H1 (cell line): ENCODE measurements around the gene MXD3.

Experiments used
- BRCA1 ChIP-seq: IDR thresholded peaks from 2 replicates; pipeline ENCODE4 v1.6.1; 2012; ENCODE audit warnings: low read depth, low read length, improper control_type of control experiment
- CHD2 ChIP-seq: IDR thresholded peaks from 2 replicates; pipeline ENCODE4 v1.6.1; 2012; ENCODE audit warnings: low read length, improper control_type of control experiment
- CTCF ChIP-seq, 3 experiments: IDR thresholded peaks; 1 replicate in 2 of 3; 2 replicates in 1 of 3; pipeline versions ENCODE4 v1.5.1 to v1.6.1; 2011; ENCODE audit warnings: low read length in 3 of 3, mild to moderate bottlenecking in 3 of 3, inconsistent platforms in 2 of 3, low read depth in 1 of 3, moderate library complexity in 1 of 3; ENCODE audit not compliant: insufficient read depth in 1 of 3; ENCODE audit errors: control extremely low read depth in 1 of 3
- EP300 ChIP-seq, 2 experiments: IDR thresholded peaks; 1 replicate in 1 of 2; 2 replicates in 1 of 2; pipeline ENCODE4 v1.6.1; 2011 to 2012; ENCODE audit warnings: low read depth in 2 of 2, low read length in 2 of 2, mild to moderate bottlenecking in 2 of 2, borderline replicate concordance in 1 of 2, inconsistent platforms in 1 of 2, moderate library complexity in 1 of 2
- GABPA ChIP-seq: IDR thresholded peaks from 2 replicates; pipeline ENCODE4 v1.6.1; 2011; ENCODE audit warnings: mild to moderate bottlenecking, low read length, moderate library complexity, borderline replicate concordance; ENCODE audit not compliant: insufficient read depth
- KDM1A ChIP-seq: fragments of 200-600, 300-600 bp; sonication (generic); IDR thresholded peaks from 2 replicates; pipeline ENCODE4 v1.7.1; 2016; ENCODE audit warnings: mild to moderate bottlenecking, low read length, borderline replicate concordance
- MAX ChIP-seq: IDR thresholded peaks from 2 replicates; pipeline ENCODE4 v1.6.1; 2012; ENCODE audit warnings: inconsistent platforms
- POLR2A ChIP-seq, 2 experiments: IDR thresholded peaks; 1 replicate in 1 of 2; 2 replicates in 1 of 2; pipeline ENCODE4 v1.6.1; 2011; ENCODE audit warnings: low read depth in 2 of 2, low read length in 2 of 2, mild to moderate bottlenecking in 2 of 2; ENCODE audit errors: control extremely low read depth in 1 of 2
- SRF ChIP-seq: IDR thresholded peaks from 2 replicates; pipeline ENCODE4 v1.6.1; 2011; ENCODE audit warnings: mild to moderate bottlenecking, low read depth, low read length, moderate library complexity
- ZNF274 ChIP-seq: IDR thresholded peaks from 2 replicates; pipeline ENCODE4 v1.7.0; 2012; ENCODE audit warnings: low read length, borderline replicate concordance; ENCODE audit errors: extremely low read depth

GRCh38 chr5:177270653-177271052 is 41.0 kb downstream of the MXD3 start:
- TF ChIP-seq POLR2A (IDR thresholded peaks at IDR 0.05; ENCODE audit: control extremely low read depth in 1 of 2, low read depth in 2 of 2, low read length in 2 of 2) (no peak), CHD2 (no peak), EP300 (IDR thresholded peaks at IDR 0.05; ENCODE audit: borderline replicate concordance in 1 of 2, low read depth in 2 of 2, low read length in 2 of 2) (no peak), SRF (no peak), KDM1A (no peak), CTCF (IDR thresholded peaks at IDR 0.05; ENCODE audit: control extremely low read depth in 1 of 3, insufficient read depth in 1 of 3, low read depth in 1 of 3, low read length in 3 of 3) (no peak), MAX (no peak), ZNF274 (no peak), BRCA1 (no peak), GABPA (no peak)
